ENCODE measurements around the gene JAK3. TPM values are rescaled to one million over a fixed set of nuclear protein-coding genes. Genes with fewer than 3 reads are reported as not detected.

JAK3 gene
- total and polyA plus RNA-seq, 2 donors (not counting 3 experiments of a cell fraction or from before 2014, with no cell fraction given), result 3.1 to 3.8 TPM

- peaks cover 27 to 39% of the 10 kb centered on the region in 2 experiments for H3K27me3 ChIP-seq (ENCODE audit: control insufficient read depth in 2 of 2, insufficient read depth in 2 of 2, low read length in 2 of 2)
- no peak overlapping the region for H2AFZ ChIP-seq (ENCODE audit: low read depth, low read length)
- FAIRE-seq (no peak), DNase-seq (ENCODE audit: low read depth, low spot score) (no peak)
- ChIA-PET CTCF (no interaction called here), POLR2A (no interaction called here)
- TF ChIP-seq MAX (IDR thresholded peaks at IDR 0.05; ENCODE audit: insufficient read depth, insufficient read length), result no peak
- no peak for TF ChIP-seq EZH2 (IDR thresholded peaks at IDR 0.05; ENCODE audit: borderline replicate concordance, low read depth, low read length, severe bottlenecking)
- no peak for TF ChIP-seq FOS (IDR thresholded peaks at IDR 0.05; ENCODE audit: borderline replicate concordance, insufficient read depth, low read length)
- no peak for TF ChIP-seq POLR2A (IDR thresholded peaks at IDR 0.05; ENCODE audit: low read depth, low read length)
- no peak for TF ChIP-seq JUN (IDR thresholded peaks at IDR 0.05; ENCODE audit: borderline replicate concordance, insufficient read depth, insufficient read length, low read depth)
- TF ChIP-seq POLR2AphosphoS5 (IDR thresholded peaks at IDR 0.05; ENCODE audit: insufficient read depth, low read depth, low read length), result no peak
- TF ChIP-seq GATA2 (IDR thresholded peaks at IDR 0.05; ENCODE audit: insufficient read depth, insufficient read length, low read depth, low read length), result no peak
- no peak for TF ChIP-seq MYC (IDR thresholded peaks at IDR 0.05; ENCODE audit: low read depth, low read length)
- no peak for TF ChIP-seq CTCF (IDR thresholded peaks at IDR 0.05; ENCODE audit: extremely low read depth in 1 of 2, insufficient read depth in 1 of 2, low read depth in 1 of 2, low read length in 2 of 2)
- H3K9ac ChIP-seq (replicated peaks; ENCODE audit: extremely low read depth, insufficient read depth, low read length), result no peak overlapping the region
- H3K4me3 ChIP-seq (replicated peaks in 1 of 3; ENCODE audit: insufficient read depth in 1 of 3, low read depth in 1 of 3, low read length in 3 of 3), result no peak overlapping the region
- no TSS peak for BruUV-seq (replicated peaks)
- no peak overlapping the region for H3K4me2 ChIP-seq (ENCODE audit: insufficient read depth, low read length)
- H3K9me1 ChIP-seq (replicated peaks; ENCODE audit: control insufficient read depth, extremely low read depth, insufficient read depth, low read length), result no peaks in the 10 kb centered on the region
- no peaks in the 10 kb centered on the region for H3K79me2 ChIP-seq (ENCODE audit: control insufficient read depth, insufficient read depth, low read length)
- H3K27ac ChIP-seq (ENCODE audit: insufficient read depth, low read depth, low read length), result no peak overlapping the region
- intact Hi-C loops (cut with micrococcal nuclease) (no loop called here), dilution Hi-C loops (cut with MboI; ENCODE audit: extremely low pct_ligation_motif_present, low sequenced_read_pairs) (no loop called here)
- no peaks in the 10 kb centered on the region for H4K20me1 ChIP-seq (replicated peaks; ENCODE audit: control insufficient read depth, extremely low read depth, insufficient read depth, low read length)
- no peaks in the 10 kb centered on the region for H3K36me3 ChIP-seq (ENCODE audit: control insufficient read depth in 2 of 2, extremely low read depth in 1 of 2, insufficient read depth in 2 of 2, low read length in 2 of 2)
- H3K9me3 ChIP-seq (replicated peaks; ENCODE audit: control insufficient read depth, insufficient read depth, low read length), result no peaks in the 10 kb centered on the region
- H3K4me1 ChIP-seq (ENCODE audit: control insufficient read depth, extremely low read depth, insufficient read depth, low read length), result no peaks in the 10 kb centered on the region
Observed at GRCh38 chr19:17874758-17875135, 27.0 kb upstream of the JAK3 start.

Measured in endothelial cell of umbilical vein (primary cell).